Ectodermal cell (in vitro differentiated cells): ENCODE data around the gene BRDT.
"Not testable (repeated sequence)": the region's sequence is repeated elsewhere in the genome, so short reads cannot be mapped to it uniquely, and the experiment has no call there.

Source experiments
- H3K27ac ChIP-seq: 2 replicates; pipeline ENCODE4 v1.7.0; 2013; ENCODE audit warnings: mild to moderate bottlenecking, low read depth, low read length; ENCODE audit not compliant: insufficient read depth, poor library complexity, severe bottlenecking
- H3K27me3 ChIP-seq: 2 replicates; pipeline ENCODE4 v1.7.0; 2013; ENCODE audit warnings: mild to moderate bottlenecking, low read length; ENCODE audit not compliant: insufficient read depth, control insufficient read depth, poor library complexity, severe bottlenecking
- H3K36me3 ChIP-seq: one replicate; pipeline ENCODE4 v1.7.0; 2013; ENCODE audit warnings: low read length; ENCODE audit not compliant: control insufficient read depth, insufficient read depth
- H3K4me1 ChIP-seq: one replicate; pipeline ENCODE4 v1.7.0; 2013; ENCODE audit warnings: low read length; ENCODE audit not compliant: control insufficient read depth, insufficient read depth
- H3K4me3 ChIP-seq: 2 replicates; pipeline ENCODE4 v1.7.0; 2013; ENCODE audit warnings: low read depth, low read length, control low read depth; ENCODE audit not compliant: insufficient read depth
- H3K9me3 ChIP-seq: 2 replicates; pipeline ENCODE4 v1.7.0; 2013; ENCODE audit warnings: mild to moderate bottlenecking, low read length, moderate library complexity; ENCODE audit not compliant: control insufficient read depth
- WGBS, 2 experiments: methylation state at CpG; one replicate each; pipeline ENCODE4 v1.1.7; 2013; ENCODE audit warnings: missing lambda C conversion rate in 2 of 2; 5-methylcytosine and 5-hydroxymethylcytosine counted together

Gene BRDT

DNA sequence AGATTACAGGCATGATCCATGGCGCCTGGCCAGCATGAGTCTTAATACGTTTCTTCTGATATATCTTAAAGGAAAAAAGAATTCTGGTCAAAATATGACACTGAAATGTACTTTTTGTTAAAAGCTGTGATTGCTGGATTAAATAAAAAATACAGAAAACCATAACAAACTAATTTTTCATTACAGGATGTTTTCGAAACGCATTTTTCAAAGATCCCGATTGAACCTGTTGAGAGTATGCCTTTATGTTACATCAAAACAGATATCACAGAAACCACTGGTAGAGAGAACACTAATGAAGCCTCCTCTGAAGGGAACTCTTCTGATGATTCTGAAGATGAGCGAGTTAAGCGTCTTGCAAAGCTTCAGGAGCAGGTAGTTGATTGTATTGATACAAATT lies 30.2 kb downstream of the BRDT start:
- H3K9me3 ChIP-seq, result no peaks in the 10 kb centered on the region
- H3K4me3 ChIP-seq, result no peak overlapping the region
- no peaks in the 10 kb centered on the region for H3K4me1 ChIP-seq
- no peak overlapping the region for H3K27ac ChIP-seq
- WGBS, 2 experiments, result 93 to 94% methylated on average over 6 to 7 of the region's 7 CpGs
- no peaks in the 10 kb centered on the region for H3K36me3 ChIP-seq
- H3K27me3 ChIP-seq, result no peaks in the 10 kb centered on the region

GRCh38 chr1:91980663-91981062 lies 31.5 kb downstream of the BRDT start:
- WGBS, 2 experiments, result 91 to 100% methylated on average over 3 of the region's 3 CpGs
- Histone ChIP-seq H3K4me1 (no peaks in the 10 kb centered on the region), H3K9me3 (no peaks in the 10 kb centered on the region)

DNA sequence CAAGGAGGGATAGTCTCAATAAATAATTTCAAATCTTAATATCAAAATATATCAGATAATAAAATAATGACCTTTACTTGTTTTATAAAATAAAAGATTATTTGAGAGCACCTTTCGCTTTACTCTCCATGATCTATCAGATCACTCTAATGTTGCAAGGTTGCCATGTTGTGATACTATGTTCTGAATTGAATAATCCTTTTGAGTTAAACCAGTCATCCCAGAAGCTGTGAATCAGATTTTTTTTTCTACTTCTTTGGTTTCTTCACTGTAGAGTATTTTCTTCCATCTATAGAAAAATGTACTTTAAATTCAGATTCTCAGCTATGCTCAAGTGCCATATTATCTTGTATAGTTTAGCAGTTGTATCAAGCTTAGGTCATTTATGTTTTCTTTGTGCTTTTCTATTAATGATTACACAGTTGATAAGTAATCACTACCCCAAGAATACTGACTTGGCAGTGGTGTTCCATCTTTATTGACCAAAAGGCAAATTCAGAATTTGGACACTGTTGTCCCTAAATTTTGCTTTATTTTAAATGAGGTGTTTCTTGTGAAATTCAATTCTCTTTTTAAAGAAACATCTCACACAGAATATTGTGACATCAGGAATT lies 32.9 kb downstream of the BRDT start:
- no peaks in the 10 kb centered on the region for H3K9me3 ChIP-seq
- H3K36me3 ChIP-seq, result no peaks in the 10 kb centered on the region
- H3K4me3 ChIP-seq, result no peak overlapping the region
- no CpG with 5 or more reads among the region's 1 CpG for WGBS, 2 experiments
- no peak overlapping the region for H3K27ac ChIP-seq
- no peaks in the 10 kb centered on the region for H3K27me3 ChIP-seq
- no peaks in the 10 kb centered on the region for H3K4me1 ChIP-seq

More at GRCh38 chr1:91980663-91981062, 31.5 kb downstream of the BRDT start:
- Histone ChIP-seq H3K27ac (no peak overlapping the region), H3K27me3 (no peaks in the 10 kb centered on the region), H3K4me3 (no peak overlapping the region), H3K36me3 (no peaks in the 10 kb centered on the region)

- Histone ChIP-seq H3K9me3 (no peaks in the 10 kb centered on the region), H3K36me3 (no peaks in the 10 kb centered on the region), H3K4me1 (no peaks in the 10 kb centered on the region), H3K27ac (no peak overlapping the region), H3K27me3 (no peaks in the 10 kb centered on the region), H3K4me3 (no peak overlapping the region)
- WGBS, 2 experiments, result no CpG with 5 or more reads among the region's 1 CpG
Measured at GRCh38 chr1:91993256-91993655, 44.1 kb downstream of the BRDT start.

DNA sequence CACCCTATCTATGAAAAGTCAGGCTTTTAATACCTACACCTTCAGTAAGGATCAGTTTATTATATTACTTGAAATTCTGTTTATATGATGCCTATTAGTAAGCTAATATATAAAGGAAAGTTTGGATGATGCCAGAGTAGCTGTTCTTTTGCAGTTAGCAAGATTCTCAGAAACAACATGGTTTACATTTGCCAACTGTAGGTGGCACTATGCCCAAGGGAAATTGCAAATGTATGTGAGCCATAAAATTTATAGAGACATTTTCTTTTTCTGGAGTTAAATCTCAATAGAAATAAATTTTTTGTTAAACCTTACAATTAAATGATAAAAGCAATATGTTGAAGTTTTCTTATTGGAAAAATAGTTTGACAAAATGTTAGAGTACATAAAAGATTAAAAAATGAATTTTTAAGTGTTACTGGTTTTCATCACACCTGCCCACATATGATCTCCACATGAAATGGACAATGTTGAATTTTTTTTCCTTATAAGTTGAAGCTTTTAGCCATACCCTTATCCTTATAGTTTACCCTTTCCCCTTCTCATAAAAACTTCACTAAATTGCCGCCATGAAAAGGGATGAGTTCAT lies 48.5 kb downstream of the BRDT start:
- H3K4me1 ChIP-seq, result no peaks in the 10 kb centered on the region
- H3K27ac ChIP-seq, result no peak overlapping the region
- 92 to 94% methylated on average over 1 of the region's 1 CpG for WGBS, 2 experiments
- no peaks in the 10 kb centered on the region for H3K27me3 ChIP-seq
- H3K36me3 ChIP-seq, result no peaks in the 10 kb centered on the region
- H3K9me3 ChIP-seq, result no peaks in the 10 kb centered on the region
- no peak overlapping the region for H3K4me3 ChIP-seq

DNA sequence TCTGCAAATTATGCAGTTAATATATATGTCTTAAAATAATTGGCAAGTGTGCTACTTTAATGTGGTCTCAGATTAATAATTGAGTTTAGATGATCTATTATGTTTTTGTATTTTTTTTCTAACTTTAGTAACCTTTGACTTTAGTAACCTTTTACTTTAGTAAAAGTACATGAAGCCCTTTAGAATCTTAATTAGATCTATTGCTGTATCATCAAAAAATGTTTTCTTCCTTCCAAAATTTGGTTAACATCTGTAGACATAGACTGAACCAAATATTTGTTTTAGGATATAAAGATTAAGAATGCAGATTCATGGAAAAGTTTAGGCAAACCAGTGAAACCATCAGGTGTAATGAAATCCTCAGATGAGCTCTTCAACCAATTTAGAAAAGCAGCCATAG lies 54.9 kb downstream of the BRDT start:
- H3K27me3 ChIP-seq, result no peaks in the 10 kb centered on the region
- no peak overlapping the region for H3K27ac ChIP-seq
- H3K36me3 ChIP-seq, result no peaks in the 10 kb centered on the region
- H3K4me1 ChIP-seq, result no peaks in the 10 kb centered on the region
- H3K4me3 ChIP-seq, result no peak overlapping the region
- no peaks in the 10 kb centered on the region for H3K9me3 ChIP-seq

DNA sequence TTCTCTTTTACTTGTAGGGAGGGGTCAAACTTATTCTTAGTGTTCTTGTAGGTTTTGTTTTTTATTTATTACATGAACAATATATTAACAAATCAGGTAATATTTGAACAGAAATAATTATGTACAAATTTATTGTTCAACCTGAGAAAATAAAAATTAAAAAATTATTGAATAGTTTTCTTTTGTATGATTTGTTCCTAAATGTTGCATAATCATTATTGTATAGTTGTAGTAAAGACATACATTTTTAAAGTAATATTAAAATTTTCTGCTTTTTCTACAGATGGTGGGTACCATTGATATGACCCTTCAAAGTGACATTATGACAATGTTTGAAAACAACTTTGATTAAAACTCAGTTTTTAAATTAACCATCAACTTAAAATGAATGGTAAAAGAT lies 64.7 kb downstream of the BRDT start:
- no peak overlapping the region for H3K4me3 ChIP-seq
- H3K4me1 ChIP-seq, result no peaks in the 10 kb centered on the region
- no peaks in the 10 kb centered on the region for H3K36me3 ChIP-seq
- H3K27me3 ChIP-seq, result no peaks in the 10 kb centered on the region
- no peak overlapping the region for H3K27ac ChIP-seq
- H3K9me3 ChIP-seq, result no peaks in the 10 kb centered on the region

GRCh38 chr1:92016720-92017316 lies 67.6 kb downstream of the BRDT start:
- H3K9me3 ChIP-seq, result no peaks in the 10 kb centered on the region

GRCh38 chr1:92017656-92018055 lies 68.5 kb downstream of the BRDT start:
- 93% methylated on average over 2 of the region's 2 CpGs for WGBS, 2 experiments
- Histone ChIP-seq H3K9me3 (no peaks in the 10 kb centered on the region), H3K4me1 (no peaks in the 10 kb centered on the region), H3K4me3 (no peak overlapping the region), H3K27ac (no peak overlapping the region), H3K27me3 (no peaks in the 10 kb centered on the region), H3K36me3 (no peaks in the 10 kb centered on the region)

More at GRCh38 chr1:92016720-92017316, 67.6 kb downstream of the BRDT start:
- Histone ChIP-seq H3K36me3 (no peaks in the 10 kb centered on the region), H3K4me1 (no peaks in the 10 kb centered on the region), H3K27ac (no peak overlapping the region), H3K4me3 (no peak overlapping the region), H3K27me3 (no peaks in the 10 kb centered on the region)
- 91 to 94% methylated on average over 5 of the region's 5 CpGs for WGBS, 2 experiments

DNA sequence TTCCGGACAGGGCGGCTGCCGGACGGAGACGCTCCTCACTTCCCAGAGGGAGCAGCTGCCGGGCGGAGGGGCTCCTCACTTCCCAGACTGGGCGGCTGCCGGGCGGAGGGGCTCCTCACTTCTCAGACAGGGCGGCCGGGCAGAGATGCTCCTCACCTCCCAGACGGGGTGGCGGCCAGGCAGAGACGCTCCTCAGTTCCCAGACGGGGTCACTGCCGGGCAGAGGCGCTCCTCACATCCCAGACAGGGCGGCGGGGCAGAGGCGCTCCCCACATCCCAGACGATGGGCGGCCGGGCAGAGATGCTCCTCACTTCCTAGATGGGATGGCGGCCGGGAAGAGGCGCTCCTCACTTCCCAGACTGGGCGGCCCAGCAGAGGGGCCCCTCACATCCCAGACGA lies 76.8 kb downstream of the BRDT start:
- WGBS, 2 experiments, result 95 to 97% methylated on average over 29 of the region's 29 CpGs
- H3K4me3 ChIP-seq, H3K27ac ChIP-seq, H3K9me3 ChIP-seq, H3K36me3 ChIP-seq: not testable (repeated sequence)
- Histone ChIP-seq H3K4me1 (peaks cover 11% of the 10 kb centered on the region), H3K27me3 (peaks cover 22% of the 10 kb centered on the region)
